Measurements from ENCODE around the gene ZFYVE1. TPM values are rescaled to one million over a fixed set of nuclear protein-coding genes. Genes with fewer than 3 reads are reported as not detected.

The ZFYVE1 gene
- total RNA-seq, 1 experiment from 2014 or later: 6.6 TPM

DNA sequence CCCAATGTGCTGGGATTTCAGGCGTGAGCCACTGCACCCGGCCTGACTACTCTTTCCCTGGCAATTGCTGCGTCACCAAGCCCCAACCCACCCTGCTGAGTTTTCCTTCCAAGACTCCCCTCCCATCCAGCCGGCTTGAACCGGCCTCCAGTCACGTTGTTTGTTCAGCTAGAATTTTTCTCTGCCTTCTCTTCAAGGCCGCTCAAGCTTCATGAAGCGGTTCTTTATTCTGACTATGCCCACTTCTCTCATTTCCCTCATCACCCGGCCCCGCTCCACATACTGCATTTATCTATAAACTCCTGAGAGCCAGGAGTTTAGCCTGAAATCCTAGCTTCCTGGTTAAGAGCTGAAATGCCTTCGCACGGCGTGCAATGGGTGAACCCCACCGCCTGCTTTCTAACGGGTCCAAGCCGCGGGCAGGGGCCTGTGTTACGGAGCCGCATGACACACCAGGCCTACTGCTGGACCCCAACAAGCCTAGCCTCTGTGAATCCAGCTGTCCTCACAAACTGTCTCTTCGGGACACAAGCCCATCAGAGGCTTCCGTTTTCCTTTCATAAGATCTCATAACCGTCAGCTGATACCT is 101.6 kb downstream of the ZFYVE1 start:
- DNase-seq (ENCODE audit: low read depth): no peak

DNA sequence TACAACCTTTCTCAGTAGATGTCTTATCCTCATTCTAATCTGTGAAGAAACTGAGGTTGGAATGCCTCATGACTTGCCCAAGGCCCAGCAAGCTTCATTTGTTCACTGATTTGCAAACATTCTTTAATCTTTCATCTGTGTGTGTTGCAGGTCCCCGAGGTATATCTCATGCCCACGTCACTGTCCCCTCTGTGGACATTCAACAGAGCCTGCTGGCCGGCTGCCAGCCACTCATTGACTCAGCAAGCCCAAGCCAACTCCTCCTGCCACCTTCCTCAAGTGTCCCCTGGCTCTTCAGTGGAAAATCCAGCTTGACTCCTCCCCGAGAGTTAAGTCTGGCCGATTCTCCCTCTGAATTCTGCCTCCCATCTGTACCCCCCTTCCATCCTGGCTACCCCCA is 102.6 kb downstream of the ZFYVE1 start:
- DNase-seq (ENCODE audit: low read depth): no peak

GRCh38 chr14:72921396-72921795 is 105.5 kb downstream of the ZFYVE1 start:
- DNase-seq (ENCODE audit: low read depth): no peak

GRCh38 chr14:72920008-72920407 is 106.9 kb downstream of the ZFYVE1 start:
- DNase-seq (ENCODE audit: low read depth): no peak

Small RNA genes lying within 50 kb of the gene (small RNA-seq; reads per million reads assigned to genes)
- not detected for gene RN7SL586P

Other genes starting within 250 kb of the ZFYVE1 start
- 2.2 and 3.0 TPM in 2 replicates for gene DPF3, start 133.0 kb downstream of the ZFYVE1 start, total RNA-seq (2014; rRNA removed; shearing (Covaris generic))
- 9.5 and 19.3 TPM in 2 replicates for gene DCAF4, start 100.6 kb downstream of the ZFYVE1 start, total RNA-seq (2014; rRNA removed; shearing (Covaris generic))
- gene RBM25, start 31.4 kb upstream of the ZFYVE1 start, total RNA-seq (2014; rRNA removed; shearing (Covaris generic)): 35.0 and 50.4 TPM in 2 replicates
- 20.9 and 27.0 TPM in 2 replicates for gene PSEN1, start 109.4 kb upstream of the ZFYVE1 start, total RNA-seq (2014; rRNA removed; shearing (Covaris generic))
- 1.5 and 1.9 TPM in 2 replicates for gene PAPLN, start 210.4 kb upstream of the ZFYVE1 start, total RNA-seq (2014; rRNA removed; shearing (Covaris generic))

Measured in HT1080 (cell line).